HEK293 (cell line): ENCODE data around the gene AGO3.
A peak's percentile ranks its signal among the peaks of the same experiment; 100 is the strongest.

Source experiments
- BCL11A ChIP-seq: fragments of 450-650 bp; formaldehyde crosslinking; IDR thresholded peaks from 2 replicates; pipeline ENCODE4 v1.5.1; 2016; ENCODE audit warnings: low read depth, missing biosample characterization, missing genetic modification characterization
- CTCF ChIP-seq: fragments of 450-650 bp; formaldehyde crosslinking; IDR thresholded peaks from 2 replicates; pipeline ENCODE4 v1.5.1; 2016; ENCODE audit warnings: missing biosample characterization, missing genetic modification characterization
- KLF17 ChIP-seq: fragments of 450-650 bp; formaldehyde crosslinking; IDR thresholded peaks from 2 replicates; pipeline ENCODE4 v1.5.1; 2016; ENCODE audit warnings: missing biosample characterization, missing genetic modification characterization
- MZF1 ChIP-seq: fragments of 450-650 bp; formaldehyde crosslinking; IDR thresholded peaks from 2 replicates; pipeline ENCODE4 v1.5.1; 2017; ENCODE audit warnings: missing biosample characterization, missing genetic modification characterization, borderline replicate concordance
- PRDM10 ChIP-seq: fragments of 450-650 bp; formaldehyde crosslinking; IDR thresholded peaks from 2 replicates; pipeline ENCODE4 v1.5.1; 2016; ENCODE audit warnings: missing biosample characterization, missing genetic modification characterization
- PRDM2 ChIP-seq: fragments of 450-650 bp; formaldehyde crosslinking; IDR thresholded peaks from 2 replicates; pipeline ENCODE4 v1.5.1; 2016; ENCODE audit warnings: missing biosample characterization, missing genetic modification characterization, borderline replicate concordance
- ZNF169 ChIP-seq: fragments of 450-650 bp; formaldehyde crosslinking; IDR thresholded peaks from 2 replicates; pipeline ENCODE4 v1.5.1; 2016; ENCODE audit warnings: missing biosample characterization, missing genetic modification characterization
- ZNF214 ChIP-seq: fragments of 450-650 bp; formaldehyde crosslinking; IDR thresholded peaks from 2 replicates; pipeline ENCODE4 v1.5.1; 2017; ENCODE audit warnings: missing biosample characterization, mild to moderate bottlenecking, missing genetic modification characterization, borderline replicate concordance
- ZNF23 ChIP-seq: fragments of 450-650 bp; formaldehyde crosslinking; IDR thresholded peaks from 2 replicates; pipeline ENCODE4 v1.5.1; 2016; ENCODE audit warnings: missing biosample characterization, missing genetic modification characterization, borderline replicate concordance
- ZNF48 ChIP-seq: fragments of 450-650 bp; formaldehyde crosslinking; IDR thresholded peaks from 2 replicates; pipeline ENCODE4 v1.5.1; 2016; ENCODE audit warnings: missing biosample characterization, missing genetic modification characterization
- ZNF501 ChIP-seq: fragments of 450-650 bp; formaldehyde crosslinking; IDR thresholded peaks from 2 replicates; pipeline ENCODE4 v1.5.1; 2016; ENCODE audit warnings: missing biosample characterization, missing genetic modification characterization
- ZNF658 ChIP-seq: fragments of 450-650 bp; formaldehyde crosslinking; IDR thresholded peaks from 2 replicates; pipeline ENCODE4; 2016; ENCODE audit warnings: missing biosample characterization, missing genetic modification characterization
- ZNF670 ChIP-seq: fragments of 450-650 bp; formaldehyde crosslinking; IDR thresholded peaks from 2 replicates; pipeline ENCODE4 v1.5.1; 2016; ENCODE audit warnings: missing biosample characterization, missing genetic modification characterization, low read depth
- ZNF692 ChIP-seq: fragments of 450-650 bp; formaldehyde crosslinking; IDR thresholded peaks from 2 replicates; pipeline ENCODE4 v1.5.1; 2016; ENCODE audit warnings: missing biosample characterization, missing genetic modification characterization
- ZNF704 ChIP-seq: fragments of 450-650 bp; formaldehyde crosslinking; IDR thresholded peaks from 2 replicates; pipeline ENCODE4 v1.5.1; 2016; ENCODE audit warnings: missing biosample characterization, missing genetic modification characterization
- ZNF776 ChIP-seq: fragments of 450-650 bp; formaldehyde crosslinking; IDR thresholded peaks from 2 replicates; pipeline ENCODE4 v1.5.0; 2017; ENCODE audit warnings: missing biosample characterization, missing genetic modification characterization, borderline replicate concordance
- ZNF777 ChIP-seq: fragments of 450-650 bp; formaldehyde crosslinking; IDR thresholded peaks from 2 replicates; pipeline ENCODE4 v1.5.1; 2017; ENCODE audit warnings: missing biosample characterization, missing genetic modification characterization, borderline replicate concordance
- ZSCAN23 ChIP-seq: fragments of 450-650 bp; formaldehyde crosslinking; IDR thresholded peaks from 2 replicates; pipeline ENCODE4 v1.5.1; 2016; ENCODE audit warnings: missing biosample characterization, missing genetic modification characterization
- ZSCAN4 ChIP-seq: fragments of 450-650 bp; formaldehyde crosslinking; IDR thresholded peaks from 2 replicates; pipeline ENCODE4 v1.5.1; 2017; ENCODE audit warnings: missing biosample characterization, missing genetic modification characterization
- ZXDB ChIP-seq: fragments of 450-650 bp; formaldehyde crosslinking; IDR thresholded peaks from 2 replicates; pipeline ENCODE4 v1.5.1; 2016; ENCODE audit warnings: missing biosample characterization, missing genetic modification characterization

The AGO3 gene

GRCh38 chr1:35931446-35932157, 697 bp downstream of the AGO3 start (continued):
- TF ChIP-seq ZNF692 (tag by site-specific recombination) (no peak; the same call in none of the 2 replicates), ZNF670 (tag by site-specific recombination) (no peak), ZNF658 (tag by site-specific recombination) (no peak), ZNF777 (no peak; the same call in 1 of the 2 replicates), ZNF48 (tag by site-specific recombination) (no peak), ZNF501 (tag by site-specific recombination) (peak; percentile 74; the same call in 1 of the 2 replicates), MZF1 (no peak; the same call in 1 of the 2 replicates), ZNF776 (tag by site-specific recombination) (no peak), ZNF169 (tag by site-specific recombination) (no peak), PRDM10 (no peak; the same call in 1 of the 2 replicates), ZSCAN4 (no peak), CTCF (0 out of 2 replicates have a peak, but pooled peaks have one; percentile 5), ZSCAN23 (tag by site-specific recombination) (no peak), ZXDB (no peak; the same call in none of the 2 replicates), ZNF23 (tag by site-specific recombination) (no peak), ZNF704 (no peak), PRDM2 (no peak), KLF17 (tag by site-specific recombination) (peak; percentile 80; the same call in 1 of the 2 replicates), ZNF214 (tag by site-specific recombination) (no peak), BCL11A (tag by site-specific recombination) (no peak)
